ENCODE results near the gene COPS4. TPM values are rescaled to one million over a fixed set of nuclear protein-coding genes. Genes with fewer than 3 reads are reported as not detected.

Gene COPS4
- total RNA-seq, 1 experiment from 2014 or later = 28.6 TPM

DNA sequence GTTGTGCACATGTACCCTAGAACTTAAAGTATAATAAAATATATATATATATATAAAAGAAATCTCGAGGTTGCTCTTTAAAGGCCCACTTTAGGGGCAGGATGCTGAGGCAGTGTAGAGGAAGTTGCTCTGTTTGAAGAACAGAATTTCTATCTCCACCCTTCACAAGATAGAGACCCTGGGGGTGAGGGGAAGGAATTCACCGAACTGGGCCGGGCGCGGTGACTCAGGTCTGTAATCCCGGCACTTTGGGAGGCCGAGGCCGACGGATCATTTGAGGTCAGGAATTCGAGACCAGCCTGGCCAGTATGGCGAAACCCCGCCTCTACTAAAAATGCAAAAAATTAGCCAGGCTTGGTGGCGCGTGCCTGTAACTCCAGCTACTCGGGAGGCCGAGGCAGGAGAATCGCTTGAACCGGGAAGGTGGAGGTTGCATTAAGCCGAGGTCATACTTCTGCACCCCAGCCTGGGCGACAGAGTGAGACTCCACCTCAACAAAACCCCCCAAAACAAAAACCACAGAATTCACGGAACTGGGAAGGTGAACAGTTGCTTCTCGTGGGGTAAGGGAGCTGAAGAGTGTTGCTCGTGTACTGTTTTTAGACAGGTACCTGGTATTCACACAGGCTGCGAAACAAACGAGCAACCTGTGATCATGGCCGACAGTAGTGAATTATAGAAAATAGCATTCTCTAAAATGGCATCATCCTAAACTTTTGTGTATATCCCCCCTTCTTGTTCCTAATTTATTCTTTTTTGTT is 73.3 kb downstream of the COPS4 start:
- no peak overlapping the region for H3K4me2 ChIP-seq (ENCODE audit: low read length)
- no peak overlapping the region for H2AFZ ChIP-seq (ENCODE audit: low read depth, low read length, poor library complexity, severe bottlenecking)
- intact Hi-C loops (cut with micrococcal nuclease) = no loop called here
- H3K4me3 ChIP-seq (replicated peaks in 1 of 2; ENCODE audit: low read depth in 1 of 2, low read length in 2 of 2) = no peak overlapping the region
- no peaks in the 10 kb centered on the region for H3K9me3 ChIP-seq (ENCODE audit: control insufficient read depth in 1 of 2, insufficient read depth in 1 of 2, low read depth in 1 of 2, low read length in 2 of 2)
- no peaks in the 10 kb centered on the region for H3K27me3 ChIP-seq (ENCODE audit: insufficient read depth, low read length)
- RAD21 ChIA-PET (ENCODE audit: low non-redundant PET in 1 of 2, low total read pairs in 2 of 2, uncharacterized antibody in 2 of 2, unreplicated experiment in 2 of 2) = no interaction called here
- no peaks in the 10 kb centered on the region for H3K79me2 ChIP-seq (ENCODE audit: insufficient read depth, low read length)
- DNase-seq (ENCODE audit: low read depth, low spot score) = no peak
- TF ChIP-seq TCF7L2 (IDR thresholded peaks at IDR 0.05; ENCODE audit: borderline replicate concordance, extremely low read depth, insufficient read depth, insufficient read length) (no peak), CEBPB (IDR thresholded peaks at IDR 0.05; ENCODE audit: low read depth) (no peak), CBX3 (IDR thresholded peaks at IDR 0.05; ENCODE audit: low read depth) (no peak), ELF1 (IDR thresholded peaks at IDR 0.05; ENCODE audit: borderline replicate concordance, low read depth) (no peak), EGR1 (IDR thresholded peaks at IDR 0.05; ENCODE audit: low read depth) (no peak), ZNF274 (IDR thresholded peaks at IDR 0.05; ENCODE audit: low read depth, low read length) (no peak), POLR2AphosphoS5 (IDR thresholded peaks at IDR 0.05; ENCODE audit: low read depth, low read length) (no peak), SIN3A (IDR thresholded peaks at IDR 0.05; ENCODE audit: low read depth) (no peak), ZFX (IDR thresholded peaks at IDR 0.05) (no peak)
- TF ChIP-seq, protein P1, sequence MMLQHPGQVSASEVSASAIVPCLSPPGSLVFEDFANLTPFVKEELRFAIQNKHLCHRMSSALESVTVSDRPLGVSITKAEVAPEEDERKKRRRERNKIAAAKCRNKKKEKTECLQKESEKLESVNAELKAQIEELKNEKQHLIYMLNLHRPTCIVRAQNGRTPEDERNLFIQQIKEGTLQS (IDR thresholded peaks at IDR 0.05) = no peak
- TF ChIP-seq, protein P2, sequence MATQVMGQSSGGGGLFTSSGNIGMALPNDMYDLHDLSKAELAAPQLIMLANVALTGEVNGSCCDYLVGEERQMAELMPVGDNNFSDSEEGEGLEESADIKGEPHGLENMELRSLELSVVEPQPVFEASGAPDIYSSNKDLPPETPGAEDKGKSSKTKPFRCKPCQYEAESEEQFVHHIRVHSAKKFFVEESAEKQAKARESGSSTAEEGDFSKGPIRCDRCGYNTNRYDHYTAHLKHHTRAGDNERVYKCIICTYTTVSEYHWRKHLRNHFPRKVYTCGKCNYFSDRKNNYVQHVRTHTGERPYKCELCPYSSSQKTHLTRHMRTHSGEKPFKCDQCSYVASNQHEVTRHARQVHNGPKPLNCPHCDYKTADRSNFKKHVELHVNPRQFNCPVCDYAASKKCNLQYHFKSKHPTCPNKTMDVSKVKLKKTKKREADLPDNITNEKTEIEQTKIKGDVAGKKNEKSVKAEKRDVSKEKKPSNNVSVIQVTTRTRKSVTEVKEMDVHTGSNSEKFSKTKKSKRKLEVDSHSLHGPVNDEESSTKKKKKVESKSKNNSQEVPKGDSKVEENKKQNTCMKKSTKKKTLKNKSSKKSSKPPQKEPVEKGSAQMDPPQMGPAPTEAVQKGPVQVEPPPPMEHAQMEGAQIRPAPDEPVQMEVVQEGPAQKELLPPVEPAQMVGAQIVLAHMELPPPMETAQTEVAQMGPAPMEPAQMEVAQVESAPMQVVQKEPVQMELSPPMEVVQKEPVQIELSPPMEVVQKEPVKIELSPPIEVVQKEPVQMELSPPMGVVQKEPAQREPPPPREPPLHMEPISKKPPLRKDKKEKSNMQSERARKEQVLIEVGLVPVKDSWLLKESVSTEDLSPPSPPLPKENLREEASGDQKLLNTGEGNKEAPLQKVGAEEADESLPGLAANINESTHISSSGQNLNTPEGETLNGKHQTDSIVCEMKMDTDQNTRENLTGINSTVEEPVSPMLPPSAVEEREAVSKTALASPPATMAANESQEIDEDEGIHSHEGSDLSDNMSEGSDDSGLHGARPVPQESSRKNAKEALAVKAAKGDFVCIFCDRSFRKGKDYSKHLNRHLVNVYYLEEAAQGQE (IDR thresholded peaks at IDR 0.05; ENCODE audit: low read depth) = no peak
- no peak for ATAC-seq
- BruUV-seq (replicated peaks) = no TSS peak
- no peaks in the 10 kb centered on the region for H3K36me3 ChIP-seq (ENCODE audit: control insufficient read depth in 1 of 2, insufficient read depth in 2 of 2, low read length in 2 of 2)
- no peaks in the 10 kb centered on the region for H3K9me2 ChIP-seq (ENCODE audit: insufficient read depth)
- no peak overlapping the region for H3K27ac ChIP-seq (ENCODE audit: low read depth, low read length)
- CTCF ChIA-PET = no interaction called here
- no peak overlapping the region for H3K9ac ChIP-seq (ENCODE audit: low read length)
- peaks cover 3 to 13% of the 10 kb centered on the region in 2 experiments; a peak in 3 of 4 replicates for H3K4me1 ChIP-seq (ENCODE audit: control insufficient read depth in 1 of 2, insufficient read depth in 2 of 2, low read length in 2 of 2)
- POLR2A ChIA-PET = no interaction called here
- H4K20me1 ChIP-seq (ENCODE audit: insufficient read depth) = no peaks in the 10 kb centered on the region
